Limb (tissue), 2 donors: ENCODE measurements around the gene SLC2A1.

Source experiments
- DNase-seq, 2 donors: peaks; one replicate each; pipeline ENCODE4 v3.0.0-alpha.2; 2016; ENCODE audit errors: extremely low spot score in 2 of 2

SLC2A1 gene

GRCh38 chr1:42958488-42959319 lies at the start of gene SLC2A1:
TSS of gene SLC2A1 (minus strand) at chr1:42958868. CDS start at chr1:42958651, 217 bp downstream.
- peak; percentile 89 to 93 for DNase-seq

DNA sequence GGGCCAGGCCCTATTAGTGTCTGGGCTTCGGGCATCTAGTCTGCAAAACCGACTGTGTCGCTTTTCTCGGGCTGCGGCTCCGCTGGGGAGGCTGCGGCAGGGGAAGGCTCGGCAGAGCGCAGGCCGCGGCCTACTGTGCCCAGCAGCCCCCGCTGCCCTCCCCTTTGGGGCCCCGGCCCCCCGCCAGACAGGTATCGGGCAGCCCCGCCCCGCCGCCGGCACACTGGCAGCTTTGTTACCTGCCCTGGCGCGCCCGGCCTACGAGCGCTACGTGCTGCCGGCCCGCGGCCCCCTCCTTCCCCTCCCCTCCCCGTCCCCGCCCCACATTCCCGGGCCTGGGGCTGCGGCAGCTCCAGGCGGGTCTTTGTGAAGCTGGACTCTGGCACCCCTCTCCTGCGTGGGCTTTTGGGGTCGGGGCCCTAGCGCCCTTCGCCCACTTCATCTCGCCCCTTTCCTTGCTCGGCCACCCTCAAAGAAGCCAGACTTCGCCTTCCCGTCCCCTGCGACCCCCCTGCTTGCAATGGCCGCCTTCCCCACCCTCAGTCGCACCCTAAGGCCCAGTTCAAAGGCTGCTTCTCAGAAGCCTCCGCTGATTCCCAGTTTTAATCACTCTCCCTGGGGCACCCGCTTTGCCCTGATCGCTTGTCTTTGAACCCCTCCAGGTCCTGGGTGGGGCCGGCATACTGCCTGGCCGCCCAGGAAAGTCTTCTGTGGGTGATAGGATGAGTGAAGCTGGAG lies 48.9 kb upstream of the SLC2A1 start:
- peak in 1 of 2 donors; percentile 84 for DNase-seq

GRCh38 chr1:43005460-43006361 lies 47.0 kb upstream of the SLC2A1 start:
- DNase-seq, result peak in 1 of 2 donors; percentile 37

GRCh38 chr1:43004587-43005459 lies 46.2 kb upstream of the SLC2A1 start:
- no peak for DNase-seq

GRCh38 chr1:43002766-43003165 lies 44.1 kb upstream of the SLC2A1 start:
- no peak for DNase-seq

DNA sequence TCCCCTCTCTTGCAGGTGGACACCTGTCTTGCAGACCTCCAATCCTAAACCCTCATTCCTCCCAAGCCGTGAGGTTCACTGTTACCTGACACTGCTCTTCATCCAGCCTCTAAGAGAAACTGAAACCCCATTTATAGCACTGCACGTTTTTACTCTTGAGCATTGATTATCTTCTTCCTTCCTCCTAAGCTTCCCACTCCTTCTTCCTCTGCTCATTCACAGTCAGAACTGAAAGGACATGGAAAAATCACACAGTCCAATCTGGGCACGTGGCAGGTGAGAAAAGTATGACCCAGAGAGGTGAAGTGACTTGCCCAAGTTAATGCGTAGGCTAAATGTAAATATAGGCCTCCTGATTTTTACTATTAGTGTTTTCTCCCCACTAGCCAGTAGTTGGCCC lies 43.4 kb upstream of the SLC2A1 start:
- DNase-seq, result no peak

GRCh38 chr1:43001434-43001833 lies 42.8 kb upstream of the SLC2A1 start:
- DNase-seq, result no peak

DNA sequence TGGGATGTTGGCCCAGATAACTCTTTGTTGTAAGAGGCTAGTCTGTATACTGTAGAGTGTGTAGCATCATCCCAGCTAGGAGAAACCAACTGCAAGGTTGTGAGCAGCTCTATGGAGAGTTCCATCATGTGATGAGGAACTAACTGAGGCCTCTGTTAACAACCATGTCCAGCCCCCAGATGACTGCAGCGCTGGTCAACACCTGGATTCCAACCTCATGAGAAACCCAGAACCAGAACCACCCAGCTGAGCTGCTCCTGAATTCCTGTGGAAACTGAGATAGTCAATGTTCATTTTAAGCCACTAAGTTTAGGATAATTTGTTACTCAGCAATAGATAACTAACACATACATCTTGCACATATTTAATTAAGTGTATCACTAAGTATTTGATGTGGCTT lies 41.6 kb upstream of the SLC2A1 start:
- DNase-seq, result no peak

DNA sequence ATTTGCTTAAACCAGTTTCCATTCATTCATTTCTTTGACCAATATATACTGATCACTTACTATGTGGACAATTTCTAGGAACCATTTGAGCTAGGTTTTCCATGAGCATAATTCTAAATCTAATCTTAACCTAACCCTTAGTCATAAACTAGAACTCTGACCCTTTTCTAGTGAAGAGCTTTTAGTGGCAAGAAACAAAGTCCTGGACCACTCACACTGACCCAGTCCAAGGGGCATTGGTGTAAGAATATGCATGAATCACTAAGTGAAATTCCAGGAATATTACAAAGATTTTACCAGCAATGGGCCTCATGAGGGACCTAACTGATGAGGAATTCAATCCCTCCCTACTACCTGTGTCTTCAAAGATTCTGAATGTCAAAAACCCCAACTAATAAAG lies 40.6 kb upstream of the SLC2A1 start:
- no peak for DNase-seq

DNA sequence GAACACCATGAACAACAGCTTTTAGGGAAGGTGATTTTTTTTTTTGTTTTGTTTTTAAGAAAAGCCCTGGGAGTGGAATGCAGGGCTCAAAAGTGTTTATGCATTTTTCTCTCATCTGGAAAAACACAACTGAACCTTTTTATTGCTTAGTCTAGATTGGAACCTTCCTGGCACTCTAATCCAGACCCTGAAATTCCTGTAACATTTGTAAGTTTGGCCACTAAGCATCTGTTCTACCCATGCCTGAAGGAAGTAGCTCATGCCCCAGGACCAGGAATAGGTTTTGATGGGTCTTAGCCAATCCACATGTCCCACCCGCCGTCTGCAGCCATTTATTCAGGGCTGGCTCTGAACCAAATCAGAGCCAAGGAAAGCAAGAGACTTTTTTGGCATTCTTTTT lies 39.7 kb upstream of the SLC2A1 start:
- no peak for DNase-seq

GRCh38 chr1:42996384-42996970 lies 37.8 kb upstream of the SLC2A1 start:
- DNase-seq, result no peak

- no peak for DNase-seq
These were observed 35.0 kb upstream of the SLC2A1 start for GRCh38 chr1:42993502-42994136.

- DNase-seq, result no peak
These were observed 33.4 kb upstream of the SLC2A1 start for GRCh38 chr1:42992054-42992571.

DNA sequence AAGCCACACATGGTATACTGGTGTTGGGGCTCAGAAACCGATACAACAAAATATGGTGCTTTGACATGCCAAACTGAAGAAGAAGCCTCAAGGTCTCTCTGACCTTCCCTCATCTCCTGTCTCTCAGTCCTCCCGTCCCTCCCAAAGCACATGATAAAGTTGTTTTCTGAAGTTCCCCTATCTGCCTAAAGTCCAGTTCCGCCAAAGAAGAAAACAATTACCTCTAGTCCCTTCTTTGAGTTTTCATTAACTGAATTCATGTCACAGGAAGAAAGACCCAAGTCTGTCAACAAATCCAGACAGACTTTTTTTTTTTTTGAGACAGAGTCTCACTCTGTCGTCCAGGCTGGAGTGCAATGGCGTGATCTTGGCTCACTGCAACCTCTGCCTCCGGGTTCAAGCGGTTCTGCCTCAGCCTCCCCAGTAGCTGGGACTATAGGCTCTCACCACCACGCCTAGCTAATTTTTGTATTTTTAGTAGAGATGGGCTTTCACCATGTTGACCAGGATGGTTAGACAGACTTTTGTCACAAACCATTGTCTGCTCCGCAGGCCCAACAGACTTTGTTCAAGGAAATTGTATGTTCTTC lies 32.2 kb upstream of the SLC2A1 start:
- DNase-seq, result no peak

DNA sequence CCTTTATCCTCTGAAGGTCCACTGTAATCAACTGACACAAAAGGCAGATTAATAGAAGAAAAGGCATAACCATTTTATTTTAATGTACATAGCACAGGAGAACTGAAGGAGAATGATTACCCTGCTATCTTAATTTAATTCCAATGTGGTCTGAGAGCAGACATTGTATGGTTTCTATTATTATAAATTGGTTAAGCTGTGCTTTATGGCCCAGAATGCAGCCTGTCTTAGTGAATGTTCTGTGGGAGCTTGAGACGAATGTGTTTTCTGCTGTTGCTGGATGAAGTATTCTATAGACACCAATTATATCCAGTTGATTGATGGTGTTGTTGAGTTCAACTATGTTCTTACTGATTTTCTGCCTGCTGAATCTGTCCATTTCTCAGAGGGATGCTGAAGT lies 25.0 kb upstream of the SLC2A1 start:
- no peak for DNase-seq

DNA sequence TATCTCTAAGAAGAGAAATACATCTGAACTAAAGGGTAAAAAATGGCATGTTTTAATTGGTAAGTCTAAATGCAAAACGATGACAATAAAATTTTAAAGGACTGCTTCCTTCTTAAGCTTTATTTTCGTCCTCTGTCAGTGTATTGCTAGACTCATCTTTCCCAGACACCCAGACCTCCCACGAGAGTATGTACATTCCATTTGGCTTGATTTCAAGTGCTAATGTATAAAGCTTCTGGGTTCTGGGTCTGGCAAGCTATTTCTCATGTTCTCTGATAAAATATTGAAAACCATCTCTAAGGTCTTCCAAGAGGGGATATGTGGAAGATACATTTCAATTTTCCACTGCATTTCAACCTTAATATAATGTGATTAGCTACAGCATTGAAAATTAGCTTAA lies 24.6 kb upstream of the SLC2A1 start:
- no peak for DNase-seq

DNA sequence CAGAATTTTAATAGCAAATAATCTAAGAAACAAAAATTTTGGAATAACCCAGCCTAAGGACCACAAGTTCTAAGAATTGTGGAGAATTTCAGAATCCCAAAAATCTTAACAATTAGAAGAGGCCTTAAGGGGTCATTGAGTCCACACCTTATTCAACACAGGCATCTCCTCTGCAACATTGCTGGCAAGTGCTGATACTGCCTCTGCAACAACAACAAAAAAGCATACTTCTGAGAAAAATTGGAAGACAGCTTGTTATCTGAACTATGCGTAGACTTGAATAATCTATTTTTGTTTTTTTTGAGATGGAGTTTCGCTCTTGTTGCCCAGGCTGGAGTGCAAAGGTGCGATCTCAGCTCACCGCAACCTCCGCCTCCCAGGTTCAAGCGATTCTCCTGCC lies 24.0 kb upstream of the SLC2A1 start:
- DNase-seq, result no peak

- DNase-seq, result no peak
These were observed 23.2 kb upstream of the SLC2A1 start for GRCh38 chr1:42981871-42982270.

- DNase-seq, result no peak
These were observed 22.7 kb upstream of the SLC2A1 start for GRCh38 chr1:42981255-42981805.
